ENCODE measurements around the gene TRIM47. TPM values are rescaled to one million over a fixed set of nuclear protein-coding genes. Genes with fewer than 3 reads are reported as not detected.
"Not testable (repeated sequence)": the region's sequence is repeated elsewhere in the genome, so short reads cannot be mapped to it uniquely, and the experiment has no call there.

Gene TRIM47
- polyA plus RNA-seq, 2 donors, result 20.4 to 21.7 TPM

- Histone ChIP-seq H3K4me3 (ENCODE audit: low read depth in 1 of 2, low read length in 2 of 2) (peak within 1 kb of the TSS; percentile 82 to 95), H3K9me3 (ENCODE audit: control insufficient read depth in 2 of 2, insufficient read depth in 1 of 2, low read depth in 1 of 2, low read length in 1 of 2) (no peaks in the 10 kb centered on the region), H3K4me1 (ENCODE audit: control insufficient read depth in 2 of 2, insufficient read depth in 2 of 2, low read length in 1 of 2) (peaks cover 0 to 8% of the 10 kb centered on the region in 2 donors), H3K27ac (ENCODE audit: low read depth in 2 of 2, low read length in 1 of 2) (peak within 1 kb of the TSS; percentile 95 to 98), H3K27me3 (ENCODE audit: control insufficient read depth in 1 of 2, insufficient read depth in 2 of 2, low read length in 2 of 2) (no peaks in the 10 kb centered on the region), H3K36me3 (ENCODE audit: control insufficient read depth in 2 of 2, insufficient read depth in 2 of 2, low read length in 1 of 2) (peaks cover 8 to 10% of the 10 kb centered on the region in 2 donors)
- 0% methylated on average over 58 of the region's 58 CpGs for WGBS, 2 donors
Observed at GRCh38 chr17:75855310-75856061, 22.9 kb downstream of the TRIM47 start, which contains the start of gene WBP2. Gene WBP2, minus strand, starts transcription at chr17:75855335. Its CDS starts 38 bp downstream, at chr17:75855297.

DNA sequence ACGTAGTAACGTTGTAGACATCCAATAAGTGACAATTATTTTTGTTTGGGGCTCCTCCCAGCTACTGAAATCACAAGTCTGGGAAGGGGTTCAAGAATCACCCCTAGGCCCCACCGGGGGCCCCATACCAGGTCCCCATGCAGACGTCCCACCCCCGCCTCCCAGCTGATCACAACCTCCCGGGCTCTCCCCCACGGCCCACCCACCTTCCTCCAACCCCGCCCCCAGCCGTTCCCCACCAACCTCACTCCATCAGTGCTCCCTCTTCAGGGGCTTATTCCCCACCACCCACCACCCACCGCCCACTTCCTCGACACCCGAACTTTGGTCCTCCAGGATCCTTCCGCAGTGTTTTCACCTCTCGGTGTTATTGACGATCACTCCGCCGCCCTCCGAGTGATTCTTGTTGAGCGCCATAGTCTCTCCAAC lies 23.5 kb downstream of the TRIM47 start:
- WGBS, 2 donors, result 0 to 1% methylated on average over 19 of the region's 19 CpGs

DNA sequence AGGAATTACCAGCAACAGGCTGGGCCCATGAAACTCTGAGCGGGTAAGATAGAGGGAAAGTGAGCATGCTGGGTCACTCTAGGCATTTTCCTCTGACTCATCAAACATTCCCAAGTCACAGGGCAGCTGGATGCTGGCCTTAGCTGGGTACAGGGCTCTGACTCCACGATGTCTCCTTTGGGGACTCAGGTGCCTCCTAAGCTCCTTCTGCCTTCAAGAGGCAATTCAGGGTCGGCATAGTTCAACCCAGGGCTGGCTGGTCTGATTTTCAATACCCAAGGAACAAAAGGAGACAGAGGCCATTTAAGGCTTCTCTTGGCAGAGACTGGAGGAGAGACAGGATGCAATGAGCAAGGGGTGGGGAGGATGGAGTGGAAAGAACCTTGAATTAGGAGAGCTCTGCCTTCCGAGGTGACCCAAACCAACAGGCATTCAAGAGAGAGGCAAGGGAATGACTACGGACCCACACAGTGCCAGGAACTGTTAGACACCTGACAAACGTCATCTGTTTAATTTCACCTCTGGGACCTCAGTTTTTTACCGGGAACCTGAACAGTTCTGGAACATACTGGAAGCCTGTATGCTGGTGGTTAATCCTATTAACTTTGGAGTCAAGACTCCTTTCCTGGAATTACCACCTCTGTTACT lies 24.2 kb downstream of the TRIM47 start:
- Histone ChIP-seq H3K27me3 (ENCODE audit: control insufficient read depth in 1 of 2, insufficient read depth in 2 of 2, low read length in 2 of 2) (no peaks in the 10 kb centered on the region), H3K4me3 (ENCODE audit: low read depth in 1 of 2, low read length in 2 of 2) (peak overlapping the region; percentile 47 to 80), H3K4me1 (ENCODE audit: control insufficient read depth in 2 of 2, insufficient read depth in 2 of 2, low read length in 1 of 2) (peaks cover 0 to 8% of the 10 kb centered on the region in 2 donors), H3K36me3 (ENCODE audit: control insufficient read depth in 2 of 2, insufficient read depth in 2 of 2, low read length in 1 of 2) (peaks cover 10 to 18% of the 10 kb centered on the region in 2 donors), H3K27ac (ENCODE audit: low read depth in 2 of 2, low read length in 1 of 2) (peak overlapping the region; percentile 93 to 96), H3K9me3 (ENCODE audit: control insufficient read depth in 2 of 2, insufficient read depth in 1 of 2, low read depth in 1 of 2, low read length in 1 of 2) (no peaks in the 10 kb centered on the region)
- WGBS, 2 donors, result 17 to 18% methylated on average over 7 of the region's 7 CpGs

More for the DNA sequence above, 23.5 kb downstream of the TRIM47 start:
- Histone ChIP-seq H3K27ac (ENCODE audit: low read depth in 2 of 2, low read length in 1 of 2) (peak overlapping the region; percentile 93 to 96), H3K4me3 (ENCODE audit: low read depth in 1 of 2, low read length in 2 of 2) (peak overlapping the region; percentile 47 to 80), H3K4me1 (ENCODE audit: control insufficient read depth in 2 of 2, insufficient read depth in 2 of 2, low read length in 1 of 2) (peaks cover 0 to 8% of the 10 kb centered on the region in 2 donors), H3K36me3 (ENCODE audit: control insufficient read depth in 2 of 2, insufficient read depth in 2 of 2, low read length in 1 of 2) (peaks cover 8 to 11% of the 10 kb centered on the region in 2 donors), H3K9me3 (ENCODE audit: control insufficient read depth in 2 of 2, insufficient read depth in 1 of 2, low read depth in 1 of 2, low read length in 1 of 2) (no peaks in the 10 kb centered on the region), H3K27me3 (ENCODE audit: control insufficient read depth in 1 of 2, insufficient read depth in 2 of 2, low read length in 2 of 2) (no peaks in the 10 kb centered on the region)

DNA sequence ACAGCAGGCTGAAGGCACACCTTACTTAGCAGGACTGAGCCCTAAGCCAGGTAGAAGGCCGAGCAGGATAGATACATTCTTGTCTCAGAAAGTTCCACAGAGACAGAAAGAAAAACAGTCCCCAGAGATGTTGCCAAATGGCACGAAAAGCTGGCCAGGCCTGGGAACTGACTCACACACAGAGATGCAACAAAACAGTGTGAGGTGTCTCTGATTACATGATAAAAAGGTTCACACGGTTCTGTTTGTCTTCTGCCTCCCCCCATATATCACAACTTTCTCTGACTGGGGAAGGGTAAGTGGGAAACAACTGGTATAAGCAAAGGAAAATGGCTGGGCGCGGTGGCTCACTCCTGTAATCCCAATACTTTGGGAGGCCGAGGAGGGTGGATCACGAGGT lies 24.9 kb downstream of the TRIM47 start:
- H3K36me3 ChIP-seq (ENCODE audit: control insufficient read depth in 2 of 2, insufficient read depth in 2 of 2, low read length in 1 of 2), result peaks cover 14 to 24% of the 10 kb centered on the region in 2 donors
- peak overlapping the region in 1 of 2 donors; percentile 33 for H3K27ac ChIP-seq (ENCODE audit: low read depth in 2 of 2, low read length in 1 of 2)
- H3K27me3 ChIP-seq (ENCODE audit: control insufficient read depth in 1 of 2, insufficient read depth in 2 of 2, low read length in 2 of 2), result no peaks in the 10 kb centered on the region
- peaks cover 0 to 8% of the 10 kb centered on the region in 2 donors for H3K4me1 ChIP-seq (ENCODE audit: control insufficient read depth in 2 of 2, insufficient read depth in 2 of 2, low read length in 1 of 2)
- no peaks in the 10 kb centered on the region for H3K9me3 ChIP-seq (ENCODE audit: control insufficient read depth in 2 of 2, insufficient read depth in 1 of 2, low read depth in 1 of 2, low read length in 1 of 2)
- no peak overlapping the region for H3K4me3 ChIP-seq (ENCODE audit: low read depth in 1 of 2, low read length in 2 of 2)
- 65% methylated on average over 7 of the region's 7 CpGs for WGBS, 2 donors

- Histone ChIP-seq H3K36me3 (ENCODE audit: control insufficient read depth in 2 of 2, insufficient read depth in 2 of 2, low read length in 1 of 2) (peaks cover 25 to 41% of the 10 kb centered on the region in 2 donors), H3K4me1 (ENCODE audit: control insufficient read depth in 2 of 2, insufficient read depth in 2 of 2, low read length in 1 of 2) (peaks cover 0 to 16% of the 10 kb centered on the region in 2 donors)
- H3K27me3 ChIP-seq (ENCODE audit: control insufficient read depth in 1 of 2, insufficient read depth in 2 of 2, low read length in 2 of 2); H3K4me3 ChIP-seq (ENCODE audit: low read depth in 1 of 2, low read length in 2 of 2); H3K27ac ChIP-seq (ENCODE audit: low read depth in 2 of 2, low read length in 1 of 2); H3K9me3 ChIP-seq (ENCODE audit: control insufficient read depth in 2 of 2, insufficient read depth in 1 of 2, low read depth in 1 of 2, low read length in 1 of 2): not testable (repeated sequence)
- WGBS, 2 donors, result 89 to 94% methylated on average over 15 of the region's 15 CpGs
Observed at GRCh38 chr17:75851693-75851991, 26.7 kb downstream of the TRIM47 start.

DNA sequence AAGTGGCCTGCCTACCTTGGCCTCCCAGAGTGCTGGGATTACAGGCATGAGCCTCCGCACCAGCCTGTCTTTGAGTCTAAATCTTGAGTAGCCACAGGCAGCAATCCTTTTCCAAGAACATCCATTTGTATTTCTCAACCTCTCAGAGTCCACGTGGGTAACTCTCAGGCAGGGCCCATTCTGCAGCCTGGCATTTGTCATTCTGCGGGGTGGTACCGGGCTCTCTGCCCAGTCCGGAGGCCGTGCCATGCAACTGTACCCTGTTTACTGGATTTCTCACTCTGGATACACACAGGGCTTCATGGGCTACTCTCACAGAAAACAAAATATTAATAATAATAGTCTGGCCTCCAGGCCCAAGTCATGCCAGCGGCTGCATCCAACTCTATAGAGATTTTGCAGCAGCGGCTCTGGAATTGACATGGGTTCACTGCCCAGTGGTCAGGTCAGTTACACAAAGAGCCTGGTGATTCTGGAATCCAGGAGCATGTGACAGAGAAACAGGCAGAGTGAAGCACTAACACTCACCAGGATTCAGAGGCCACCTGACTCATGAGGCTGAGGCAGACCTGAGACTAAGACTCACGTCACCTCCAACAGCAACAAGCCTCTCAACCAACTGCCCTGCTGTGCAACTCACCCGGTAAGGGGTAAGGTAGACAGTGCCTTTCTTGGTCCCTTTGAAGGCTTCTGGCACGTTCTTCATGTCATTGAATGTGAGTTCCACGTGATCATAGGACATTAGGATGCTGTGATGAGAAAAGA lies 27.3 kb downstream of the TRIM47 start:
- 88 to 90% methylated on average over 12 of the region's 12 CpGs for WGBS, 2 donors
- no peaks in the 10 kb centered on the region for H3K27me3 ChIP-seq (ENCODE audit: control insufficient read depth in 1 of 2, insufficient read depth in 2 of 2, low read length in 2 of 2)
- peaks cover 0 to 16% of the 10 kb centered on the region in 2 donors for H3K4me1 ChIP-seq (ENCODE audit: control insufficient read depth in 2 of 2, insufficient read depth in 2 of 2, low read length in 1 of 2)
- no peaks in the 10 kb centered on the region for H3K9me3 ChIP-seq (ENCODE audit: control insufficient read depth in 2 of 2, insufficient read depth in 1 of 2, low read depth in 1 of 2, low read length in 1 of 2)
- no peak overlapping the region for H3K27ac ChIP-seq (ENCODE audit: low read depth in 2 of 2, low read length in 1 of 2)
- H3K4me3 ChIP-seq (ENCODE audit: low read depth in 1 of 2, low read length in 2 of 2), result no peak overlapping the region
- peaks cover 26 to 45% of the 10 kb centered on the region in 2 donors for H3K36me3 ChIP-seq (ENCODE audit: control insufficient read depth in 2 of 2, insufficient read depth in 2 of 2, low read length in 1 of 2)

- H3K9me3 ChIP-seq (ENCODE audit: control insufficient read depth in 2 of 2, insufficient read depth in 1 of 2, low read depth in 1 of 2, low read length in 1 of 2), result no peaks in the 10 kb centered on the region
- no peak overlapping the region for H3K27ac ChIP-seq (ENCODE audit: low read depth in 2 of 2, low read length in 1 of 2)
- H3K4me1 ChIP-seq (ENCODE audit: control insufficient read depth in 2 of 2, insufficient read depth in 2 of 2, low read length in 1 of 2), result peaks cover 0 to 28% of the 10 kb centered on the region in 2 donors
- no peak overlapping the region for H3K4me3 ChIP-seq (ENCODE audit: low read depth in 1 of 2, low read length in 2 of 2)
- 82 to 85% methylated on average over 9 of the region's 9 CpGs for WGBS, 2 donors
- H3K27me3 ChIP-seq (ENCODE audit: control insufficient read depth in 1 of 2, insufficient read depth in 2 of 2, low read length in 2 of 2), result no peaks in the 10 kb centered on the region
- H3K36me3 ChIP-seq (ENCODE audit: control insufficient read depth in 2 of 2, insufficient read depth in 2 of 2, low read length in 1 of 2), result peaks cover 26 to 46% of the 10 kb centered on the region in 2 donors
Observed at GRCh38 chr17:75849724-75850123, 28.7 kb downstream of the TRIM47 start.

- H3K27ac ChIP-seq (ENCODE audit: low read depth in 2 of 2, low read length in 1 of 2), result peak overlapping the region in 1 of 2 donors; percentile 63
- 81% methylated on average over 11 of the region's 11 CpGs for WGBS, 2 donors
Observed at GRCh38 chr17:75849279-75849646, 29.1 kb downstream of the TRIM47 start.

DNA sequence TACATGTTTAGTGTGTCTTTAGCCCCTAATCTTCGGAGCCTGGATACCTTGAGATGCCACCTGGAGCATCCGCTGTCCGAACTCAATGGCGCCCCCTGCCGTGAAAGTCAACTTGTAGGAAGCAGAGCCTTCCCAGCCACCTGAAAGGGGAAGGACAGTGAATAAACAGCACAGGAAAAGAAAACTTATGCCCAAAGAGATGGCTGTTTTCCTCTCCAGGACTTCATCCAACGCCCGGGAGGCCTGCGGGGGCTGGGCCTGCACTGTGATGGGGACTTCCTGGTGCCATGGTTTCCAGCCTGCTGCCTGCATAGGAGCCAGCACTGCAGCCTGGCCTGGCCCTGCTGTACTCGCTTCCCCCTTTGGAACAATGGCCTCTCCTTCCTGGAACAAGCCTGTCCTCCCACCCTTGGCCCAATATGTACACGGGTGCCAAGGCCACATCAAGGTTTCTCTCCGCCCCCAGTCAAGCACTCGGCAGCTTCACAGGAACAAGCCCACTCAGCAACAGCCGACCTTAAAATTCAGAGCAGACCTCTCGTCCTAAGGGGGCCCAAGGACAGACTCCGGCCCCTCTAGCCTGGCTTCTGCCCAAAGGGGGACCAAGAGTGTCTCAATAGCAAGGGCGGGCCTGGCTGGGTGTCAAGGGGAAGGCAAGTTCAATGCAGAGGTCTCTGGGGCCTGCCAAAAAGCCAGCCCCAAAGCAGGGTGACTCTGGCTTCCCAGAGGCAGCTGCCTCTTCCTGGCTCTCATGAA lies 29.7 kb downstream of the TRIM47 start:
- Histone ChIP-seq H3K4me1 (ENCODE audit: control insufficient read depth in 2 of 2, insufficient read depth in 2 of 2, low read length in 1 of 2) (peaks cover 0 to 30% of the 10 kb centered on the region in 2 donors), H3K36me3 (ENCODE audit: control insufficient read depth in 2 of 2, insufficient read depth in 2 of 2, low read length in 1 of 2) (peaks cover 26 to 46% of the 10 kb centered on the region in 2 donors), H3K27ac (ENCODE audit: low read depth in 2 of 2, low read length in 1 of 2) (peak overlapping the region; percentile 63 to 65)

More at GRCh38 chr17:75849279-75849646, 29.1 kb downstream of the TRIM47 start:
- H3K4me1 ChIP-seq (ENCODE audit: control insufficient read depth in 2 of 2, insufficient read depth in 2 of 2, low read length in 1 of 2), result peaks cover 0 to 29% of the 10 kb centered on the region in 2 donors
- H3K36me3 ChIP-seq (ENCODE audit: control insufficient read depth in 2 of 2, insufficient read depth in 2 of 2, low read length in 1 of 2), result peaks cover 26 to 46% of the 10 kb centered on the region in 2 donors
- H3K9me3 ChIP-seq (ENCODE audit: control insufficient read depth in 2 of 2, insufficient read depth in 1 of 2, low read depth in 1 of 2, low read length in 1 of 2), result no peaks in the 10 kb centered on the region
- H3K4me3 ChIP-seq (ENCODE audit: low read depth in 1 of 2, low read length in 2 of 2), result no peak overlapping the region
- no peaks in the 10 kb centered on the region for H3K27me3 ChIP-seq (ENCODE audit: control insufficient read depth in 1 of 2, insufficient read depth in 2 of 2, low read length in 2 of 2)

More for the DNA sequence above, 29.7 kb downstream of the TRIM47 start:
- Histone ChIP-seq H3K4me3 (ENCODE audit: low read depth in 1 of 2, low read length in 2 of 2) (no peak overlapping the region), H3K9me3 (ENCODE audit: control insufficient read depth in 2 of 2, insufficient read depth in 1 of 2, low read depth in 1 of 2, low read length in 1 of 2) (no peaks in the 10 kb centered on the region), H3K27me3 (ENCODE audit: control insufficient read depth in 1 of 2, insufficient read depth in 2 of 2, low read length in 2 of 2) (no peaks in the 10 kb centered on the region)
- WGBS, 2 donors, result 34 to 41% methylated on average over 16 of the region's 16 CpGs

All from esophagus (tissue), 2 donors.